Measurements from ENCODE around the gene RASAL3. TPM values are rescaled to one million over a fixed set of nuclear protein-coding genes. Genes with fewer than 3 reads are reported as not detected.

RASAL3 gene
- total RNA-seq, 1 donor from 2014 or later = 18.1 TPM

GRCh38 chr19:15449620-15450527, 14.5 kb downstream of the RASAL3 start, which contains the start of gene WIZ:
WIZ (minus strand) TSS chr19:15449956; CDS start chr19:15448307, 1,649 bp downstream.
- no peak for DNase-seq (ENCODE audit: extremely low read depth, low read depth, low spot score)

GRCh38 chr19:15448778-15449619, 15.3 kb downstream of the RASAL3 start:
- no peak for DNase-seq (ENCODE audit: extremely low read depth, low read depth, low spot score)

GRCh38 chr19:15448044-15448777, 16.1 kb downstream of the RASAL3 start:
- no peak for DNase-seq (ENCODE audit: extremely low read depth, low read depth, low spot score)

- no peak for DNase-seq (ENCODE audit: extremely low read depth, low read depth, low spot score)
Observed at GRCh38 chr19:15447057-15447456, 17.3 kb downstream of the RASAL3 start.

GRCh38 chr19:15445807-15446376, 18.5 kb downstream of the RASAL3 start:
- no peak for DNase-seq (ENCODE audit: extremely low read depth, low read depth, low spot score)

- DNase-seq (ENCODE audit: extremely low read depth, low read depth, low spot score) = no peak
Observed at GRCh38 chr19:15445227-15445605, 19.1 kb downstream of the RASAL3 start.

- no peak for DNase-seq (ENCODE audit: extremely low read depth, low read depth, low spot score)
Observed at GRCh38 chr19:15444505-15445226, 19.7 kb downstream of the RASAL3 start.

- DNase-seq (ENCODE audit: extremely low read depth, low read depth, low spot score) = no peak
Observed at GRCh38 chr19:15443838-15444237, 20.5 kb downstream of the RASAL3 start.

GRCh38 chr19:15443325-15443724, 21.0 kb downstream of the RASAL3 start:
- DNase-seq (ENCODE audit: extremely low read depth, low read depth, low spot score) = no peak

- DNase-seq (ENCODE audit: extremely low read depth, low read depth, low spot score) = no peak
Observed at GRCh38 chr19:15442142-15442920, 22.0 kb downstream of the RASAL3 start.

GRCh38 chr19:15441317-15441716, 23.0 kb downstream of the RASAL3 start:
- DNase-seq (ENCODE audit: extremely low read depth, low read depth, low spot score) = no peak

- DNase-seq (ENCODE audit: extremely low read depth, low read depth, low spot score) = no peak
Observed at GRCh38 chr19:15439821-15440641, 24.3 kb downstream of the RASAL3 start.

- no peak for DNase-seq (ENCODE audit: extremely low read depth, low read depth, low spot score)
Observed at GRCh38 chr19:15439078-15439799, 25.1 kb downstream of the RASAL3 start.

GRCh38 chr19:15438577-15438976, 25.8 kb downstream of the RASAL3 start:
- no peak for DNase-seq (ENCODE audit: extremely low read depth, low read depth, low spot score)

GRCh38 chr19:15438124-15438496, 26.2 kb downstream of the RASAL3 start:
- DNase-seq (ENCODE audit: extremely low read depth, low read depth, low spot score) = no peak

- DNase-seq (ENCODE audit: extremely low read depth, low read depth, low spot score) = no peak
Observed at GRCh38 chr19:15437355-15438123, 26.8 kb downstream of the RASAL3 start.

GRCh38 chr19:15436826-15437110, 27.6 kb downstream of the RASAL3 start:
- DNase-seq (ENCODE audit: extremely low read depth, low read depth, low spot score) = no peak
